Peyer's patch (tissue), 4 donors: ENCODE data around the gene ZNF318. TPM values are rescaled to one million over a fixed set of nuclear protein-coding genes. Genes with fewer than 3 reads are reported as not detected.
"Not testable (repeated sequence)": the region's sequence is repeated elsewhere in the genome, so short reads cannot be mapped to it uniquely, and the experiment has no call there.

ENCODE experiments used
- DNase-seq, 3 donors: peaks; one replicate each; pipeline ENCODE4 v3.0.0-alpha.2; 2017 to 2019
- H3K27ac ChIP-seq, 4 donors: fragments of 200-600 bp; sonication (generic); one replicate each; pipeline ENCODE4 v1.5.1; 2016 to 2019
- H3K27me3 ChIP-seq, 2 donors: fragments of 200-600 bp; sonication (generic); one replicate each; pipeline ENCODE4 v1.5.1; 2019
- H3K36me3 ChIP-seq, 3 donors: fragments of 200-600 bp; sonication (generic); one replicate each; pipeline ENCODE4 v1.5.1; 2016 to 2019
- H3K4me1 ChIP-seq, 4 donors: fragments of 200-600 bp; sonication (generic); one replicate each; pipeline ENCODE4 v1.5.1; 2016 to 2019
- H3K4me3 ChIP-seq, 4 donors: fragments of 200-600 bp; sonication (generic); 1 replicate in 3 of 4; 2 replicates in 1 of 4; pipeline ENCODE4 v1.5.1; 2016 to 2019; ENCODE audit warnings: mild to moderate bottlenecking in 1 of 4
- H3K9me3 ChIP-seq, 4 donors: fragments of 200-600 bp; sonication (generic); one replicate each; pipeline ENCODE4 v1.5.1; 2016 to 2019; ENCODE audit warnings: mild to moderate bottlenecking in 1 of 4
- CTCF ChIP-seq, 6 experiments: fragments of 450-650 bp in 4 of 6; fragments of 200-600 bp in 2 of 6; sonication (generic) in 1 of 6; IDR thresholded peaks; one replicate each; pipeline ENCODE4 v1.5.1; 2017 to 2019; ENCODE audit warnings: antibody characterized with exemption in 6 of 6, mild to moderate bottlenecking in 3 of 6, moderate library complexity in 1 of 6
- POLR2A ChIP-seq, 2 donors: fragments of 450-650 bp; IDR thresholded peaks; one replicate each; pipeline ENCODE4 v1.5.1; 2017; ENCODE audit warnings: antibody characterized with exemption in 2 of 2, mild to moderate bottlenecking in 2 of 2, moderate library complexity in 2 of 2
- total RNA-seq, 4 donors: library from RNA; depleted of rRNA; stranded (reverse); fragments of >200 nt; gene quantifications; one replicate each; pipeline ENCODE4 v1.1.0, GENCODE V29; 2016

ZNF318 gene
- total RNA-seq, 4 donors from 2014 or later = 16.6 to 42.9 (median 24.5) TPM

- H3K9me3 ChIP-seq = no peaks in the 10 kb centered on the region
- H3K27ac ChIP-seq = no peak overlapping the region
These were observed 20.4 kb upstream of the ZNF318 start for GRCh38 chr6:43389730-43390295.

GRCh38 chr6:43386492-43386891 is 17.0 kb upstream of the ZNF318 start:
- Histone ChIP-seq H3K9me3 (no peaks in the 10 kb centered on the region), H3K36me3 (no peaks in the 10 kb centered on the region), H3K4me1 (peaks cover 0 to 4% (median 0%) of the 10 kb centered on the region in 4 donors), H3K27ac (no peak overlapping the region), H3K4me3 (no peak overlapping the region), H3K27me3 (no peaks in the 10 kb centered on the region)
- DNase-seq = no peak
- no peak for TF ChIP-seq POLR2A (IDR thresholded peaks at IDR 0.05)
- TF ChIP-seq CTCF (IDR thresholded peaks at IDR 0.05) = peak in 3 of 6 experiments; percentile 43 to 49 (median 44)

More at GRCh38 chr6:43389730-43390295, 20.4 kb upstream of the ZNF318 start:
- DNase-seq = no peak
- H3K36me3 ChIP-seq = no peaks in the 10 kb centered on the region
- no peaks in the 10 kb centered on the region for H3K4me1 ChIP-seq
- H3K4me3 ChIP-seq = no peak overlapping the region
- H3K27me3 ChIP-seq = no peaks in the 10 kb centered on the region
- TF ChIP-seq POLR2A (IDR thresholded peaks at IDR 0.05) (no peak), CTCF (IDR thresholded peaks at IDR 0.05) (no peak)

- peak overlapping the region in 1 of 4 donors; percentile 69 for H3K27ac ChIP-seq
- no peak for DNase-seq
- no peaks in the 10 kb centered on the region for H3K36me3 ChIP-seq
- H3K4me1 ChIP-seq = peaks cover 0 to 4% (median 0%) of the 10 kb centered on the region in 4 donors
- H3K27me3 ChIP-seq = no peaks in the 10 kb centered on the region
- no peak overlapping the region for H3K4me3 ChIP-seq
- H3K9me3 ChIP-seq = no peaks in the 10 kb centered on the region
- TF ChIP-seq CTCF (IDR thresholded peaks at IDR 0.05) (no peak), POLR2A (IDR thresholded peaks at IDR 0.05) (no peak)
These were observed 13.7 kb upstream of the ZNF318 start for GRCh38 chr6:43383021-43383667.

- H3K27ac ChIP-seq, H3K4me3 ChIP-seq, H3K9me3 ChIP-seq, H3K36me3 ChIP-seq, DNase-seq, H3K4me1 ChIP-seq, H3K27me3 ChIP-seq: not testable (repeated sequence)
These were observed 11.4 kb upstream of the ZNF318 start for GRCh38 chr6:43380858-43381257.

- Histone ChIP-seq H3K4me3 (no peak overlapping the region), H3K27me3 (no peaks in the 10 kb centered on the region), H3K4me1 (peaks cover 0 to 4% (median 0%) of the 10 kb centered on the region in 4 donors), H3K9me3 (no peaks in the 10 kb centered on the region), H3K36me3 (no peaks in the 10 kb centered on the region), H3K27ac (no peak overlapping the region)
- TF ChIP-seq POLR2A (IDR thresholded peaks at IDR 0.05) = no peak
- TF ChIP-seq CTCF (IDR thresholded peaks at IDR 0.05) = no peak
- DNase-seq = no peak
These were observed 9.2 kb upstream of the ZNF318 start for GRCh38 chr6:43378631-43379030.

GRCh38 chr6:43377710-43378229 is 8.3 kb upstream of the ZNF318 start:
- no peak overlapping the region for H3K4me3 ChIP-seq
- H3K27ac ChIP-seq = no peak overlapping the region
- no peaks in the 10 kb centered on the region for H3K36me3 ChIP-seq
- TF ChIP-seq CTCF (IDR thresholded peaks at IDR 0.05) = no peak
- no peak for TF ChIP-seq POLR2A (IDR thresholded peaks at IDR 0.05)
- H3K9me3 ChIP-seq = no peaks in the 10 kb centered on the region
- DNase-seq = no peak
- no peaks in the 10 kb centered on the region for H3K27me3 ChIP-seq
- no peaks in the 10 kb centered on the region for H3K4me1 ChIP-seq
